ENCODE data around the gene ZNF254.
"Not testable (repeated sequence)": the region's sequence is repeated elsewhere in the genome, so short reads cannot be mapped to it uniquely, and the experiment has no call there.

- not testable (repeated sequence) for TF ChIP-seq CTCF (conservative IDR thresholded peaks at IDR 0.05); EZH2 (IDR thresholded peaks at IDR 0.05; ENCODE audit: low read depth)
These were observed 11.5 kb upstream of the ZNF254 start for GRCh38 chr19:24075530-24075929.

Measured in PC-9 (cell line).